ENCODE results near the gene ARHGAP36. TPM values are rescaled to one million over a fixed set of nuclear protein-coding genes. Genes with fewer than 3 reads are reported as not detected.

Gene ARHGAP36, protein sequence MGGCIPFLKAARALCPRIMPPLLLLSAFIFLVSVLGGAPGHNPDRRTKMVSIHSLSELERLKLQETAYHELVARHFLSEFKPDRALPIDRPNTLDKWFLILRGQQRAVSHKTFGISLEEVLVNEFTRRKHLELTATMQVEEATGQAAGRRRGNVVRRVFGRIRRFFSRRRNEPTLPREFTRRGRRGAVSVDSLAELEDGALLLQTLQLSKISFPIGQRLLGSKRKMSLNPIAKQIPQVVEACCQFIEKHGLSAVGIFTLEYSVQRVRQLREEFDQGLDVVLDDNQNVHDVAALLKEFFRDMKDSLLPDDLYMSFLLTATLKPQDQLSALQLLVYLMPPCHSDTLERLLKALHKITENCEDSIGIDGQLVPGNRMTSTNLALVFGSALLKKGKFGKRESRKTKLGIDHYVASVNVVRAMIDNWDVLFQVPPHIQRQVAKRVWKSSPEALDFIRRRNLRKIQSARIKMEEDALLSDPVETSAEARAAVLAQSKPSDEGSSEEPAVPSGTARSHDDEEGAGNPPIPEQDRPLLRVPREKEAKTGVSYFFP
- total RNA-seq, result 0.41 TPM

DNA sequence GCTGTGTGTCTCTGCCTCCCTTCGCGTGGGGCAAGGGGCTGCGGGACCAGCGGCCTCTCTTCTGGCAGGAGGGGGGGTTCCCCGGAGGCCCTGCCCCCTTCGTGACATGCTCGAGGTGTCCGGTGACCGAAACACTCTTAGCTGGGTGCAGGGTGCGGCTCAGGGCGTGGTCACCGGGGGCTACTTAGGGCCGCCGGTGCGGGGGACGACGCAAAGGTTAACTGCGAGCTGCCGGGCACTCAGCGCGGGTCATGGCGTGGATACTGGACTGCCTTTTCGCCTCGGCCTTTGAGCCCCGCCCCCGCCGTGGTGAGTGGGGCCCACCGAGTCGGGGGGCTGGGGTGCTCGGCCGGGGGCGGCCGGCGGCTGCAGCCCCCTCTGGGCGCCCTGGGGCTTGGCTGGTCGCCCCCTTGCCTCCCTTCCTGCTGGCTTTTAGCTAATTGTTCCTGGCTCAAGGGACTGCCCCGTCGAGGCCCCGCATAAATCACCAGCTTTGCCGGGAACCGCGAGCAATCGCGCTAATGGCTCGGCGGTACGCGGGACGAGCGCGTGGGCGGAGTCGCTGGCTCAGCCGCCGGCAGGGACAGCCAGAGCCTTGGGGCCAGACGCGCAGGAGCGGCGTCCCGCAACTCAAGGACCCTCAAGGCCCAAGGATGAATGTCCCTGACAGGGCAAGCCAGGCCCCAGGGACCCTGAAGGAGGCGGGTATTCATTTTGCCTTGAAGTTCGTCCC is at the start of gene ARHGAP36:
TSS of gene ARHGAP36 (plus strand) at position 211 of the 733 bp plus-strand sequence. CDS start 23,320 bp downstream, outside the sequence.
- FAIRE-seq (no peak), DNase-seq (ENCODE audit: low spot score in 2 of 2) (no peak)

DNA sequence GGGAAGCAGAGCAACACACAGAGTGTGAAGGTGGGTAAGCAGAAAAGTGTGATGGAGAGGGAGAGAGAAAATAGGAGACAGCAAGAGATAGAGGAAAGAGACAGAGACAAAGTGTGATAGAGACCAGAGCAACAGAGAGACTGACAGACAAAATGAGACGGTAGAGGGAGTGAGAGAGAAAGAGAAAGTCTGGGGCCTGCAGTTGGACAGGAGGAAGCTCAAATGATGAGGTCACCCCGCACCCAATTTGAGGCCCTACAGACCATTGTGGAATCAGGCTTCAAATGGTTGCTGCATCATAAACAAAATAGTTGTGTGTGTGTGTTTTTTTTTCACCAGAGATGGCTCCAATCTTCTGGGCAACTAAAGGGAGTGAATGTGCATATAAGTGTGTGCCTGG is 48.0 kb upstream of the ARHGAP36 start:
- FAIRE-seq, result no peak

DNA sequence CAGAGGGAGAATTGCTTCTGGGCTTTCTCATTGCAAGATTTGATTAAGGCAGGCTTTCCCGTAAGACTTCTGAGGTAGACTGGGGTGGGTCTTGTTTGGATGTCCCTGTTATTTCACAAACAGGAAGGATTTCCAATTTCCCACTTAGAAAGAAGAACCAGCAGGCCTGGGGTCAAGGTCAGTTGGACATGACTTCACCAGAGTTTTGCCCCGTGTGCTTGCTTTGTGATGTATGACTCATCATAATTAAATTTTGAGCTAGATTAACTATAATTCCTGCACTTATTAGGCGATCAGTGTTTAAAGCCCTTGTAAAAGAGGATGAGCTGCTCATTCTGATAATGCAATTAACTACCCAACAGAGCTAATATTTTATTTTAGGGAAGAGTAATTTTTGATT is 32.8 kb upstream of the ARHGAP36 start:
- FAIRE-seq (no peak), DNase-seq (ENCODE audit: low spot score in 2 of 2) (no peak)

More for the DNA sequence above, 48.0 kb upstream of the ARHGAP36 start:
- DNase-seq (ENCODE audit: low spot score in 2 of 2), result no peak

DNA sequence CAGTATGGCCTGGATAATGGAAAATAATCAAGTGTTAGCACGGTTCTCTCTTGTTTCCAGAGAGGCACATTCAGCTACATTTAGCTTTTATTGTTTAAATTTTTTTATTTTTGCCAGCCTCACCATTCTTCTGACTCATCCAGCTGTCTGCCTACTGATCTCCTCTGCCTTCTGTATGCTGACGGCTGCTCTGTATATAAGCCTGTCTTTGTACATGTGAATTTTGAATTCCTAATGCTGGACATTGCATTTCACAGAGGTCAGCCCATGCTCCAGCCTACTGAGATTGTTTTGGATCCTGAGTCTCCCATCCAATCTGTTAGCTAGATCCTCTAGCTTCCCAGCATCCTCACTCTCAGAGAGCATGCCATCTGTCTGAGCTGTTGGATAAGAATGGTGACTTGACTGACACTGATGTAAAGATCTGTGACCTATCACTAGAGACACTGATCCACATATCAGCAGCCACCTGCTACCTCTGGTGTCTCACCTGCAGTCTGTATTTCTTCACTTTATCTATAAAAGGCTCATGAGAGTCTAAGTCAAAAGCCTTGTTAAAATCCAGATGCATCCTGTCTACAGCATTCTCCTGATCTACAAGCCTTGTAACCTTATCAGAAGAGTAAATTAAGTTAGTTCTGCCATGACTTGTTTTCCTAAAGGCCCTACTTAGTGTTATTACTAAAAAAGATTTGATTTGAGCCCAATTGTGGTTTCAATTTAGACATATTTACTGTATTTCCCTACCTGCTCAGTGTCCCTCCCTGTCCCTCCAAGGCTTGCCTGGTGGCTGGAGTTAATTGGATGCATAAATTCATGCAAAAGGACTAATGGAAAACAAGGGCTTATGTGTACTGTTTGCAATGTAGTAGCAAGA is 25.6 kb upstream of the ARHGAP36 start:
- FAIRE-seq (no peak), DNase-seq (ENCODE audit: low spot score in 2 of 2) (no peak)

DNA sequence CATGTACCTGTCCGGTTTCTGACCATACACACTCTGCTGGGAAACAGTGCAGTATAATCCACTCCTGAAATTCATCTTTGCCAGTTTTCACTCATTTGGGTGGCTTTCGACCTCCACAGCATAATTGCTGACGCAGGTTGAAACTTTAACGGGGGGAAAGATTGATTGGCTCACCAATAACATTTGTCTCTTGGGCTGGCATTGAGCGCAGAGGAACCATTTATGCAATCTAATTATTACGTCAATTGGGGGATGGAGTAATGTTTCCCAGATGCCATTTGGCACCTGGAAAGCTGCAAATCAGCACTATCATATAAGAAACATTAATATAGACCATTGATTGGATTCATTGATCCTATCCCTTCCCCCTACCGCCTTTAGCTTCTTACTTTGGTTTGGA is 24.1 kb upstream of the ARHGAP36 start:
- FAIRE-seq (no peak), DNase-seq (ENCODE audit: low spot score in 2 of 2) (no peak)

DNA sequence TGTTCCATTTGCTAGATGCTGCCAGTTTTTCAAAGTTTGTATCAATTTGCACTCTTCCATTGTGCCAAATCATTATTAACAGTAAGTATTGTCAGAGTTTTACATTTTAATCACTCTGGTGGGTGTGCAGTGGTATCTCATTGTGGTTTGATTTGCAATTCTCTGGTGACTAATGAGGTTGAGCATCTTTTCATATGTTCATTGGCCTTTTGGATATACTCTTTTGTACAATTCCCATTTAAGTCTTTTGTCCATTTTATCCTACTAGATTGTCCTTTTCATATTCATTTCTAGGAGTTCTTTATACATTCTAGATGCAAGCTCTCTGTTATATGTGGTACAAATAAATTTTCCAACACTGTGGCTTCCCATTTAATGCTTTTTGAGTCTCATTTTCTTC is 17.4 kb upstream of the ARHGAP36 start:
- DNase-seq (ENCODE audit: low spot score in 2 of 2) (no peak), FAIRE-seq (no peak)

DNA sequence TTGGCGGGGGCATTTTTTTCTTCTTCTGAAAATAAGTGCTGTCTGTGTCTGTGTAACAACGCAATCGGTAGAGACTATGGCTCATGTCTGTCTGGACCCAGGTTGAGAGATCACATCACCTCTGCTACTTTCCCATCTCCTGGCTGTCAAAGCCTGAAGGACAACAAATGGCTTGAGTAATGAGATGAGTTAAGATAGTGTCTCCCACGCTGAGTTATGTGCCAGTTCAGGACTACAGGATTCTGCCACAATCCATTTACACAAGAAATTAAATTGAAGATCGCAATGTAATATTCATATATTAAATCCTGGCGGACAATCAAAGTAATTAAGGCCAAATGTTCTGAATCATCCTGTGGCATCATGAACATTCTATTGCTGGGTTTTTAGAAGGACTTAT is 16.5 kb upstream of the ARHGAP36 start:
- DNase-seq (ENCODE audit: low spot score in 2 of 2) (no peak), FAIRE-seq (no peak)

DNA sequence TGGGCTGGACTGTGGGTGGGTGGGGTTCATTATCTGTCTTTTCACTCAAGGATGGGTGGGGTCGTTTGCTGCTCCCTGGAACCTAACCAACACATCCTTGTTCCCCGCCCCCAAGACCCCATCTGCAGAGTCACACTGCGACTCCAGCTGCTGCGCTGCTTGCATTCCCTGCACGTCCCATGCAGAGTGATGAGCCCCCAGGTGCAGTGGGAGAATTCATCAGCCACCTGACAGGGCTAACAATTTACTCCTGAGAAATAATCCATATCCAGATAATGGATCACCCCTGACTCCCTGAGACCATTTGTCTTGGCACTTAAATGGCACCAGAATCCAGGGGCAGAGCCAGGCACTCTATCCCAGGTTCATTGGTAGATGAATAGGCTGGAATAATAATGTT is 12.4 kb upstream of the ARHGAP36 start:
- DNase-seq (ENCODE audit: low spot score in 2 of 2) (no peak), FAIRE-seq (no peak)

DNA sequence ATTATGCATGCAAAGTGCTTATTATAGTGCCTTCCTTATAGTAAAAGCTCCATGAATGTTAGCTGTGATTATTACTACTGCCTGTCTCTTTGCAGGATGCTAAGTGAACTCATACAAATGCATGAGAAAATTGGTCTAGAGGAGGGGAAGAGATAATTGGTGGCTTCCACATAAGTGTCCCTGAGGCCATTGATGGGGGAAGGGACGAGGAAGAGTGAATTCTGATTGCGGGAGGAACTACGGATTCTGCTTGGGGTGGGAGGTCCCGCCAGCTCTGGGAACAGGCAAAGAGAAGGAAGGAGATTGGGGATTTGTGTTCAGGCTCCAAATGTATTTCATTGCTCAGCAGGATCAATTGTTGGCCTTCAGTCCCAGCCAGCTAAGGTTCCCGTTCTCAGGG is 11.6 kb upstream of the ARHGAP36 start:
- DNase-seq (ENCODE audit: low spot score in 2 of 2) (no peak), FAIRE-seq (no peak)

DNA sequence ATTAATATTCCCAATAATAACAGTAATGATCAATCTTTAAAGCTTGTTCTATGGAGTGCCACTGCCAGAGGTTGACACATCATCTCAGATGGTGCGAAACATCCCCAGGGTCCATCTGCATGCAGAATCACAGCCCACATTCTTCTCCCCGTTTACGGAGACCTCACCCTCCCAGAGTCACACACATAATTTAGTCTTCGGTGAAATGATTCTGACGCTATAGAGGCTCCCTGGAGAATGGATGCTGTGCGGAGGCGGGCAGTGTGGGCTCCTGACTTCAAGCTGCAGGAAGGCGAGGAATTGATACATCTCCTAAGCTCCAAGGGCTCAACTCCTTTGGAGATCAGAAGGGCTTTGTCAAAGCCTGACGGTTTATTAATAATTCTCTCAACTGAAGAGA is 11.0 kb upstream of the ARHGAP36 start:
- DNase-seq (ENCODE audit: low spot score in 2 of 2), result no peak
- FAIRE-seq, result no peak

DNA sequence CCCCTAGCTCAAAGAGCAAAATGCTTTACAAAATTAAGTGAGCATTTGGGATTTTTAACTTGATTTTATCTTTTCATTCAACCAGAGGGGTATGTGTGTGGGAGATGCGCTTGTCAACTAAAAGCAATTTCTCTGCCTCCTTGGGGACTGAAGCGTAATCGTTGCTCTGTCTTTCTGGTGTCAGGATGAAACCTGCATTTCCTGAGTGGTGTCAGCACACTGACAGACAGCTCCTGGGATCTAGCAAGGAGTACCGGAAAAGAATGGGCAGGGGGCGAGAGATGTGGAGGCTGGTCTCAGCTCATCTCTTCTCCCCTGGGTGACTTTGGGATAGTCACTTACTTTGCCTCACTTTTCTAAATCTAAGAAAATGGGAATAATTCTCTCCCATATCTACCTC is 5.1 kb upstream of the ARHGAP36 start:
- FAIRE-seq (no peak), DNase-seq (ENCODE audit: low spot score in 2 of 2) (no peak)

DNA sequence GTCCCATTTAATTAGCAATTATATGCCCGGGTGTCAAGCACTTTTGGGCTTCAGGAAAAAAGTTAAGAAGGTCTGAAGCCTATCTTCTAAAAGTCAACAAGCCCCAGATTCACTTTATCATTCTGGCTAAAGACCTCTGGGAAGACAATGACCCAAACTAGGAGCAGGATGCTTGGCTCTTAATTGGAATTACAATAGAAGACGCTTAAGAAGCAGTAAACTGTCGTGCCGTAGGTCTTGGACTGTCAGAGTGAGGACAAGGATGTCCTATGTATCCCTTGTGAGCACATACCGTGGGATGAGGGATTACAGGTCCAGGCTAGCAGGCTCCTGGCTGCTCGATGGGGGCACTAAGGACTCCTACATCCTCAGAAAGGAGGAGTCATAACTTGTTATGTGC is 3.2 kb upstream of the ARHGAP36 start:
- FAIRE-seq (no peak), DNase-seq (ENCODE audit: low spot score in 2 of 2) (no peak)

DNA sequence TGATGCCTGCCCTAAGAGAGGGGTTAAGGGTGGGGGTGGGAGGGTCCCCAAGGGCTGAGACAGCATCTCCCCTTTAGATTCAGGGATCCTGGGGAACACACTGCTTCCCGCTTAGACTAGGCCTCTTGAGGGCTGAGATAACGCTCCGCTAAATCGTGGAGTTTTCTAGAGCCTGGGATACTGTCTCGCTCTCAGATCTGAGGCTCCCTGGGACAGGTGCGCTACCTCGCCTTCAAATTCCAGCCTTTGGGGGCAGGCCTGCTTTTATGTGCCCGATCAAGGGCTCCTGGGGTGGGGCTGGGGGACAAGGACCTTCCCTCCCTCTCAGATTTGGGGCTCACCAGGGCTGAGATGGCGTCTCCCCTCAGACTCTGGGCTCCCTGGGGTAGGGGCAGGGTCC is 440 bp upstream of the ARHGAP36 start:
- no peak for FAIRE-seq

DNA sequence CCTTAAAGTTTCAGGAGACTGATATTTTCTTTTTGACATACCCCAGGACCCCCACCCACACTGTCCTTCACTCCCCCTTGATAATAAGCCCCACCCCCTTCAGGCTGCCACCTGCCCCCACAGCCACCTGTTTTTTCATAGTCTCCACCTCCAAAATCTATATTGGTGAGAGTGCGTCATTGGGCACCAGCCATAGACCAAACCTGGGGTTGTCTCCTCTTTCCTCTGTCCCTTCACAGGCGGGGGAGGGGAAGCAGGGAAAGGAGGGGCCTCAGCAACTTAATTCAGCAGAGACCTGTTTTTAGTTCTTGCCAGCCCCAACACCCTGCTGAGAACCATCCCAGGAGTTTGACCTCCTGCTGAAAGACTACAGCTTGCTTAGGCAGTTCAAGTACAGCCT is 1.1 kb downstream of the ARHGAP36 start:
- DNase-seq (ENCODE audit: low spot score in 2 of 2) (no peak), FAIRE-seq (no peak)

More for the DNA sequence above, 440 bp upstream of the ARHGAP36 start:
- DNase-seq (ENCODE audit: low spot score in 2 of 2), result no peak

DNA sequence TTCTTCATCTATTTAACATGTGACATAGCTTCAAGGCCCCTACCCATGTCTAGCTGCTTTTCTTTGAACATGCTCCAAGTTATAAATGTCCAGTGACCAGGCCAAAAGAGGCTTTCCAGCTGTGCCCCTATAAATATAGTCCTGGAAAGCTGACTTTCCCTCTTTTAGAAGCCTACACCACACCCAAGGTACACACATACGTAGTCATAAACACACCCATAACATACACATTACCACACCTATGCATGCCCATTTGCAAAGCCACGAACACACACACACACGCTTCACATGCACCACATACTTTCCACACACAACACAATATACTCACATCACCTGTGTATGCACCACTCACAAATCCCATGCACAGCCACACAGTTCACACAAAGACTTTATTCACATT is 2.0 kb downstream of the ARHGAP36 start:
- FAIRE-seq (no peak), DNase-seq (ENCODE audit: low spot score in 2 of 2) (no peak)

DNA sequence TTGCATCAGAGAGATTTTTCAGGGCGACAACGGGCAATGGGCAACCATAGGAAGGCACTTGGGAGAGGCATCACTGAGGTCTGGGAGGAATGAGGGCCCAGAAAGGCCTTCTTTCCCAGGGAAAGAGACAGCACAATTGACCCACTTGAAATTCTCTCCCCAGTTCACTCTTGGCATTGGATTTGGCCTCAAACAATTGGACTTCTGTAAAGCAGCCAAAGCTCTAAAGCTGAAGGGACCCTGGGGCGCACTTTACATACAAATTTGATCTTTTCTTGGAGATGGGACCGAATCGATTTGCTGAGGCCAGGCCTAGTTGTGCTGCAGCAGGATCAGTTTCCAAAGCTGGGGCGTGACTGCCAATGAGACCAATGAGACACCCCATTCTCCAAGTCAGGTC is 3.2 kb downstream of the ARHGAP36 start:
- FAIRE-seq (no peak), DNase-seq (ENCODE audit: low spot score in 2 of 2) (no peak)

DNA sequence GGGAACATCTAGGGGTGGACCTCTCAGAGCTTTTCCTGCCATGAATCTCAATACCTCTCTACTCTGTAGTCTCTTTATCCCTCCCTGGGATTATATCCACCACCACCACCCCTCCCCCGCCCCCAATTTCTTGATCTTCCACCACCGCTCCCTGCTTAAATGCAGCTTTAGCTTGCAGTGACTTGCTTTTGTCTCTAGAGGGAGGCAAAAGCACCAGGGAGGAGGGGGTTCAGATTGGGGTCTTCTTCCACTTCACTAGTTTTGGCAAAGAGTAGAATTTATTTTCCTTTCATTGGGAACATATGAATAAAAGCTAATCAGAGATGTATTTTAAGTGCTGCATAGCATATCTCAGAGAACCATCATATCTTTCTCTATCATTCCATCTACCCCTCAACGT is 5.5 kb downstream of the ARHGAP36 start:
- FAIRE-seq (no peak), DNase-seq (ENCODE audit: low spot score in 2 of 2) (no peak)

DNA sequence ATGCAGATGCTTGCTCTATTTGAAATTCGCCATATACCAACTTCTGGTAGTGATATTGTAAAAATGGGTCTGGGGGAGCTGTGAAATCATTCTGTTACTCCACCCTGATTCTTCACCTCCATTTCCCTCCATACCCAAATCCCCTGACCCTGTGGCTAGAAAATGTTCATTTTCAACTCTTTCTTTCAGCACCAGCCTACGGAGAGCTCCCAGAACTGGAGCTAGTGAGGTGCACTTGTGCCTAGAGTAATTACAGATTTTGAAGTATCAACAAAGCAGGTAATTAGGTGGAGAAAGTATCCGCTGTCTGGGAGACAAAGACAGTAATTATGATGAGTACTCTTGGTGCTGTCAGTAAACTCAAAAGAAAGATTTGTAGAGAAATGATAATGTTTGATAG is 8.1 kb downstream of the ARHGAP36 start:
- no peak for FAIRE-seq
- no peak for DNase-seq (ENCODE audit: low spot score in 2 of 2)

DNA sequence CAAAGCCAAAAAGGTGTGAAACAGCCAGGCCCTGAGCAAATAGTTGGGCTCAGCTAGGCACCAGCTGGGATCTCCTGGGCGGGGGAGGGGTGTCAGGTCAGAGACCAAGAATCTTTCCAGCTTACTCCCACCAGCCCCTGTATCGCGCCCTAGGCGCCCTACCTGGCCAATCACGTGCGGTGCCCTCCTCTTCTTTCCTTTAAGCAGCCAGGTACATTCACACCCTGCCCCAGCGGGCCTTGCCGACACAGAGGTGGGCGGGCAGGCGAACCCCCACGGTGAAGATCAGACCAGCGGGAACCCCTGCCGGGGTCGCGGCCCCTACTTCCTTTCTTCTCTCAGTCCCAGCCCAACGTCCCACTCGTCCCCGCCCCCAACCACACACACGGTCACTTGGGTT is 9.1 kb downstream of the ARHGAP36 start:
- no peak for FAIRE-seq

DNA sequence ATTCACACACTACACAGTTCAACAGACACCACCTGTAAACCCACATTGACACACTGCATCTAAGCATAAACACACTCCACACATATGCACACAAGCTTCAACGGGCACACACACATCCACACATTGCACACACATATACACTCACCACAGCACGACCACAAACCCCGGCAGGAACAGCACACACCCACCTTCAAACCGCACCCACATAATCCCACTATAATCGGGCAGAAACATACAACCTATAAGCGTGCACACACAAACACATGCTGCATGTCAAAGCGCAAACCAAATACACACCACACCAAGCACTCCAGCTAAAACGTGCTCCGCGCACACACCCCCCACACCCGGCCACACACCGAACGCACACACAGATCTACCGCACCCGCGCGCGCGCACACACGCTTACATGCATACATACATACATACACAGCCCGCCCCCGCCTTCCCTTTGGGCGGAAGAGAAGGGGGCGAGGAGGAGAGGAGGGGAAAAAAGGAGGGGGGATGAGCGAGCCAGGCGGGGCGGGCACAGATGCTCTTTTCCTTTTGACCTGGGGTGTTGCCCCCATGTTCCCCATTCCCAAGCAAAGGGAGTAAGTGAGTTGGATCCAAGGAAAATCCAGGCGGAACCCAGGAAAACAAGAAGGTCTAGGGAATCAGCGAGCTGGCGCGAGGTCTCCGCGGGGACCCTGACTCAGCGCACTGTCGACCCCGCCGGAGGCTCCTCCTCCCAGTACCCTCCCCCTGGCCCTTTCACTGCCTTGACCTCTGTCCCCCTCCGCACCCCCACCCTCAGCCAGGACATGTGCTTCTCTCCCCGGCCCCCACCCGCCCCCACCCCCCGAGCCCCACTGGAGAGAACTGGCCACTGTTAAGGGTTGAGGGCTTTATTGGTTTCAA is 9.9 kb downstream of the ARHGAP36 start:
- DNase-seq (ENCODE audit: low spot score in 2 of 2), result no peak
- FAIRE-seq, result no peak

More for the DNA sequence above, 9.1 kb downstream of the ARHGAP36 start:
- DNase-seq (ENCODE audit: low spot score in 2 of 2), result no peak

Data from frontal cortex (tissue), 4 donors.